DMS53 treated with DMSO at 0.1 percent for 48 hours (cell line): ENCODE results near the gene ATXN2.

Source experiments
- DNase-seq: peaks from one replicate; lab custom pipeline; 2025; ENCODE audit not compliant: unreplicated experiment; lab: John Stamatoyannopoulos, UW

ATXN2 gene

DNA sequence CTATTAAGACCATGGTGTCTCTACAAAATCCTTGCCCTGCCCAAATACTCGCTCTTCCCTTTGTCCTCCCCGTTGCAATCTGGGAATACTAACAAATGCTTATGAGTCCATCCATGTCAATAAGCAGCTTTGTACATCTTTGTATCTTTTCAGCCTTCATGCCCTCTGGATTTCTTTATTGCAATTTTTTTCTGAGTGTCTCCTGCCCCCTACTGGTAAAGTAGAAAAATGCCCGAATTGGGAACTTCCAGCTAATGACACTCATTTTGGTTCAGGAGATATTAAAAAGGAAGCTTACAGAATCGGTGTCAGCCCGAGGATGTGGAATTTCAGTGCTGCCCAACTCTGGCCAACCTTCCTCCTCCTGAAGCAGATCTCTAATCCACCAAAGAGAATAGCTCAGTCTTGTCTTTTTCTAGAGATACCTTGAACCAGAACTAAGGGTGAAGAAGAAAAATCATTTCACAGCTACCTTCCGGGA, 147.4 kb downstream of the ATXN2 start:
- DNase-seq: peak; percentile 52

DNA sequence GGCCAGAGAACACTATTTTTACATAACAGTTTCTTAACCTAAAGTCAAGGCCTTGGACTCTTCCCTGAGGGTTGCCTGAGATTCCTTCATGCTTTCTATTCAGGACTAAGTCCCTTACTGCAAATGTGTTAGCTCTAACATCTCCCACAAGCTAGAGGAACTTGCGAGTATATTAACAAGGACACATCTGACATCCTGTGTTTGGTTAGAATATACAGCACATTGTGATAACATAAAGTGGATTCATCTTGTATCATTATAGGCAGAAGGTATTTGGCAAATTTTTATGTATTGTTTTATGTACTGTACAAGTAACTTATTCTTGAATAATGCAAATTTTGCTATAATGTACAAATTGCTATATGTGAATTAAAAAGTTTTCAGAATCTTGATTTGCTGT, 147.9 kb downstream of the ATXN2 start:
- DNase-seq: no peak

DNA sequence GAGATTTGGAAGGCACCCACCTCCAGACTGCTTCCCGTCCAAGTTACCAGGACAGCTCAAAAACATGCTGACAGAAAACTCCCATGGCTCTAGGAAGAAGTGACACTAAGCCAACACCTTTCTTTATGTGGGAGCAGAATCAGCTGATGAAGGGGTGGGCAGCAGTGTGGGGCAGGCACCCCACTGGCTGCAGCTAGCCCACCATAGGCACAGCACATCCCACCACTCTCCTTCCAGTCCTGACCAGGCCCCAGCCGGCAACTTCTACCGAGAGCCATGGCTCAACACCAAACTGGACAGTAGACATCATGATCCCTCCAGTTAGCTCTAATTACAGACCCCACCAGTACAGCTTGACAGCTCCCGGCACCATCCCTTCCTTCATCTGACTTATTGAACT, 148.4 kb downstream of the ATXN2 start:
- no peak for DNase-seq

DNA sequence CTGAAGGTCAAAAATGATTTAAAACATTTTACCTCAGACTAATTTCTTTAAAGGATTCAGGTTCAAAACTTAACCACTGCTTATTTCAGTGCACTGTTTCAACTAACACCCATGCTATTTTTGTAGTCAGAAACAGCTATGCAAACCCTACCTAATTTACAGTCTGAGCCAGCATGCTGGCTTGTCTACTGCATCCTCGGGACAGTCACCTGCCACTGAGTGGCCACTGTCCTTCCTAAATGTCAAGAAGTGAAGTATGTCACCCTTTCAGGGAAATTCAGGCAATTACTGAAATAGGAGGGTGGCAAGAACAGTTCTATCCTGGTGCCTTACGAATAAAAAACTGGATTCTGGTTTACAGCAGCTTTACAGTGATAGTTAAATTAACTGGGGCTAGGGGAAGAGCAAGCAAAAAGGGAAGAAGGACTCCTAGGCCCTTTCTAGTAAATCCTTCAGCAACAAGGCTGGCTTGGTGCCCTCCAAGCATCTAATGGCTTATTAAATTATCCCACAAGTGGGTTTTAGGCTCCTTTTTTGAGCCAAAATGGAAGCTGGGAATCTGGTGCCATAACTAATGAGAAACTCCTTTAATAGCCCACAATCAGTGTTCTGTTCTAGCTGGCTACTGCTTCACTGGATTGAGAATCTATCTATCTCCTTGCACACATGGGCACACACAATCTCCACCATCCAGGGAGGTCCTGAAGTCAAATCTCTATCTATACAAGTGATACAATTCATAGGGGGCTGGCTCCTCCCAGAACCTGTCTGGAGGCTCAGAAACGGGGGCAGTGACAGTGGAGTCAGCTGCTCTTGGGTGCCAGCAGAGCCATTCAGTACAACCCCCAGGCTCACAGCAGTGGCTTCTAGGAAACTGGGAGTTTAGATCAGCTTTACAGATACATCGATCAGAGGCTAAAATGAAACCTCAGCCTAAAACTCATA, 150.0 kb downstream of the ATXN2 start:
- DNase-seq: no peak

DNA sequence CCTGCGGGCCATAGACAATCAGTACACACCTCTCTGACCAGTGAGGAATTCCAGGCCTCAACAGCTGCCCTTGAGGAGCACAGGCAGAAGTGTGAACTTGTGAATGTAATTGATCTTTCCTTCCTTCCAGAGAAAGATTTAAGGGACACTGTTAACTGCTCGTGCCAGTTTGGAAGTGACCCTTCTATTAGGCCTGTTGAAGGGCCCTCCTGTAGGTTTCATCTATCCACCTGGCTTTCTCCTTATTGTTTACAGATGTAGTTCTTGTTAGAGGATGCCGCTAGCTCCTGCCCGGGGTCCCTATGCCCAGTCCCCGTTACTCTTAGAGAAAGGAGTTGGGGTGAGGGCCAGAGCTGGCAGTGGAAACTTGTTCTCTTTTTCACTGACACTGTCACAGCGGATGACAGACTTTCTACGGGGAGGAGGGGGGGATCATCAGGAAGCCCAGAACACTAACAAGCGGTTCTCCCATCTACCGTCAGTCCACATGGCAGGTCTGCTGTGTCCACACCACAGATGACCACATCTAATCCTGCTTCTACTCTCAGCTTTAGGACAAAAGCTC, 150.8 kb downstream of the ATXN2 start:
- no peak for DNase-seq

DNA sequence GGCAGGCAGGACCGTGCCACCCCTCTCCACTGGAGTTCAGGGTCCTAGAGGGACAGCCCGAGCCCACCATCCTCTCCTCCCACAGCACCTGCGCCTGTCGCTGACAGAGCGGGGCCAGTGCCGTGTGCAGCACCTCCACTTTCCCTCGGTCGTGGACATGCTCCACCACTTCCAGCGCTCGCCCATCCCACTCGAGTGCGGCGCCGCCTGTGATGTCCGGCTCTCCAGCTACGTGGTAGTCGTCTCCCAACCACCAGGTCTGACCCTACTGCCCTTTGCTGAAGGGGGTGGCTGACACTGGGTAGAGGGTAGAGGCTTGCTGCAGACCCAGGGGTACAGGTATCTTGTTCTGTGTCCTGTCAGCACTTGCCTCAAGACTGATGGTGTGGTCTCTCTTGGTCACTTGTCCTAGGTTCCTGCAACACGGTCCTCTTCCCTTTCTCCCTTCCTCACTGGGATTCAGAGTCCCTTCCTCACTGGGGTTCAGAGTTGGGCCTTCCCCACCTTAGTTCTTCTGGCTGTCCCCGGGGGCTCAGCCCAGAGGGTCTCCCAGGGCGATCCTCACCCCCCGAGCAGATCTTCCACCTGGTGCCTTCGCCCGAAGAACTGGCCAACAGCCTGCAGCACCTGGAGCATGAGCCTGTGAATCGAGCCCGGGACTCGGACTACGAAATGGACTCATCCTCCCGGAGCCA, 151.4 kb downstream of the ATXN2 start:
- no peak for DNase-seq

DNA sequence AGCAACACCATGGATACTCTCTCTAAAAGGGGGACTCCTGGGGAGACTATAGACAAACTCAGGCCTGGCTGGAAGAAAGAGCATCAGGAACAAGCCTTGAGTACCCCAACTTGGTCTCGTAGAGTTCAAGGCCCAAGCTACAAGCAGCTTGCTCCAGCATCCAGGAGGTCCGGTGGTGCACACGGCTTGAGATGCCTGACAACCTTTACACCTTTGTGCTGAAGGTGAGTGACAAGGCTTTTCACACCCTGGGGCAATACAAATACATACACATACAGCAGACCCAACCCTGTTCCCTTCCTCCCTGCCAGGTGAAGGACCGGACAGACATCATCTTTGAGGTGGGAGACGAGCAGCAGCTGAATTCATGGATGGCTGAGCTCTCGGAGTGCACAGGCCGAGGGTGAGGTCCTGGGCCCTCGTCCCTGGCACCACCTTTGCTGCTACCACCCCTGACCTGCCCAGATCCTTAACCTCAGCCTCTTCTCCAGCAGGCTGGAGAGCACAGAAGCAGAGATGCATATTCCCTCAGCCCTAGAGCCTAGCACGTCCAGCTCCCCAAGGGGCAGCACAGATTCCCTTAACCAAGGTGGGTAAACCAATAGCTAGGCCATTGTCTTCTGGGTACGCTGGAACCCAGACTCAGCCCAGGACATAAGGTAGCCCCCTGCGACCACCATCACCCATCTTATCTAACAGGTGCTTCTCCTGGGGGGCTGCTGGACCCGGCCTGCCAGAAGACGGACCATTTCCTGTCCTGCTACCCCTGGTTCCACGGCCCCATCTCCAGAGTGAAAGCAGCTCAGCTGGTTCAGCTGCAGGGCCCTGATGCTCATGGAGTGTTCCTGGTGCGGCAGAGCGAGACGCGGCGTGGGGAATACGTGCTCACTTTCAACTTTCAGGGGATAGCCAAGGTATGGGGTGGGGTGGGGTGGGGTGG, 152.2 kb downstream of the ATXN2 start:
- DNase-seq: no peak

DNA sequence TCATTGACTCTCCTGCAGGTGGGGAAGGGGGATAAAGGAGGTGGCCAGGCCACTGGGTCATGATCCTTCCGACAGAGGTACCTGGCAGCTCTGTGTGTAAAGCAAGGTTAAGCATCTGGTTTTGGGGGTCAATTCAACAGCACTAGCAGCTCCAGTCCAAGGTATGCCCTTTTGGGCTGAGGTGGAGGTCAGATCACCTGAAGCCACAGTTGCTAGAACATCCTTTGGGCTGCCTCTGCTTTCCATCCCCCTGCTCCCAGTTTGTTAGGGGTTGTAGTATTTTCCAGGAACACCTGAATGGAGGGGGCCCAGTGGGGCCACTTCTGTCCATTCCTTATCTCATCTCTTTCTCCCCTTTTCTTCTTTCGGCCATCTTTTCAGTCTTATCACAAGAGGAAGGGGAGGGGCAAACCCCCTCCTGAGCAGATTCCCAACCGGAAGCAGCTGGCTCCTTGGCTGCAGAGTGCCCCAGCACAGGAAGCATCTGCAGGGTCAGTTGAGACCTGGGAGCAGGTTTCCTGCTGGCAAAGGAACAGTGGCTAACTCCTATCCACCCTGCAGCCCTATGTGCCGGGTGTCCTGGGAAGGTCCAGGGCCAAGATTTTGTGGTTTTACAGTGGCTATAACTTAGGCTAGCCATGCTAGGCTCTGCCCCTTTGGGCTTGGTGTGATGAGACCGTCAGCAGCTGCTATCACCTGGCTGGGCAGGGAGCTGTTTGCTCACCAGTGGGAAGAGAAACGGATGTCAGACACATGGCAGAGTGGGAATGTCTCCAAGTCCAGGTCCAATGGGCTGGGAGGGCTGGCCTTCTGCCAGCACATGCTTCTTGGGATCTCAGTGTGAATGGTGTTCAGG, 153.2 kb downstream of the ATXN2 start:
- no peak for DNase-seq

DNA sequence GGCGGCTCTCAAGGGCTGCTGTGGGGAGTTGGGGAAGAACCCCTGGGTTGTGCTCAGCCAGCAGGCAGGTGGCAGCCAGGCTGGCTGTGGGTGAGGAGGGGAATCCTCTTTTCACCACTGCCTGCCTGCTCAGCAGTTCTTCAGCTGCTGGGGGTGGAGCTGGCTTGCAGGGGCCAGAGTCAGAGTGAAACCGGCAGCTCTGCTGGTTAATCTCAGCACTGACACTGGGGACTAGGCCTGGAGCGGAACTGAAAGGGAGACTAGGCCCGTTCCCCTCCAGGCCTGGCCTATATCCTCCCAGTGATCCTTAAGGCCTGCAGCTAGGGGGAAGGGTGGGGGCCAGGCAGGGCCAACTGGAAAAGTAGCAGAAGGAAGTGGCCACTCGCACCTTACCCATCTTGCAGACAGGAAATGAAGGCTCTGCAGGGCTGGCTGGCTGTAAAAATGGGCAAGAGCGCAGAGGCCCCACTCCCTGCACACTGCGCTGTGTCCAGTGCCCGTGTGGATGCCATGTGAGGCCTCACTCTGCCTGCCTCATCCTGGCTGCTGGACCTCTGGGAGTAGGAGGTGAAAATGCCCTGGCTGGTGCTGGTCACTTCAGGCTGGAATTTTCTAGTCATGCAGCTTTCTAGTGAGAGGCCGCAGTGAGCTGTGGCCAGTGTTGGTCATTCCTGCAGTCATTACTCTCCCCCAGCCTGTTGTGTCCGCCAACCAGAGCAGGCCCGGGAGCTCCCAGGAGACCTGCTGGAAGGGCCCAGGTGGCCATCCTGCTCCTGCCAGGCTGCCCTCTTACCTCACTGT, 154.0 kb downstream of the ATXN2 start:
- DNase-seq: no peak

DNA sequence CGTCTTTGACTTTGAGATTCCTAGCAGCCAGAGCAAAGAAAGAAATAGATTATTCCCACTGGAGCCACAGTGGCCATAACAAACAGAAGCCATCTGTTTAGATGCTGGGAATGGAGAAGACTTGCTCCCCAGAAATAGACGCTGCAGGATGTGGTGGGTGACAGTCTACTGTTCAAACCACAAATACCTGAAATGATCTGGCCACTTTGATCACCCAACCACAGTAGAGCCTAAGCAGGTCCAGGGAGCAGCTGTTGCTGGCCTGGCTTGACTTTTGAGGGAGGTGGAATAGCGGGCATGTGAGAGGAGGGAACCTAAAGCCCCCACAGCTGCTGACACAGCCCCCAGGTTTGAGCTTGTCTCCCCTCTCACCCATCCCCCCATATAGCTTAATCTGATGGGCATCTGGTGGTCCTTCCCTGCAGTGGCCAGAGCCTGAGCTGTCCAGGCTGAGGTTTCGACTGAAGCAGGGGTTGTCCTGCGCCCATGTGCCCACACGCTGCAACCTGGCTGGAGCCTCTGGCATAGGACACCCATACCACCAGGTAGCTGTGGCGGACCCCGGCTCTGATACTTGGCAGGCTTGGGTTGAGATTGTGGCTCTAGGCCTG, 154.7 kb downstream of the ATXN2 start:
- no peak for DNase-seq

DNA sequence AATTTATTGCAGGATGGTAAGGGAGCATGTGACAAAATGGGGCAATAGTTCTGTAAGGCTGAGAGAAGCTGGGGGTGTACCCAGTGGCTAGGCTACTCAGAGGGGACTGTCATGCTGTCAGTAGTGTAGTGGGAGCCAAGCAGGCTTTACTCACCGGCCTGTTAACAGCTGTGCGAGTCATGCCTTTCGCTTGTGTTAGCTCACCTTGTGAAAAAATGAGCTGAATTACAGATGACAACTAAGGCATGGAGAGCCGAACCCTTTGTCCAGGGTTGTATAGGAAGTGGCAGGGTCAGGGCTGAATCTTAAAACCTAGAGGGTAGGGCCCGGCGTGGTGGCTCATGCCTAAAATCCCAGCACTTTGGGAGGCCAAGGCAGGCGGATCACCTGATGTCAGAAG, 155.5 kb downstream of the ATXN2 start:
- DNase-seq: no peak

DNA sequence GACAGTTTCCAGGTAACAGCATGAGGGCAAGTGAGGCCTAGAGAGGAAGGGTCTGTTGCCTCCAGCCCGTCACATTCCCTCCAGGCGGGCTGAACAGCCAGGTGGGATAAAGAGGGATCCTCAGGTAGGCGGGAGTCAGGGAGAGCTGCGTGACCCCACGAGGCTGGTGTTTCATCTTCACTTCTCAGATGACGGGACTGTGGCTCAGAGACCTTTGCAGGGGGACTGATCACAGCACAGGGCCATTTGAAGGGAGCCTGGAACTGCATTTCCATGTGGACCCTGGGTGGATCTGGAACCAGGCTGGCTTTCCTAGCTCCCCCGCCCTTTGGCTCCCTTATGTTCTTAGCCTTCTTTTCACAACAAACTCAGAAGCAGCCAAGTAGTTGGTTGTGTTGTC, 156.0 kb downstream of the ATXN2 start:
- no peak for DNase-seq

DNA sequence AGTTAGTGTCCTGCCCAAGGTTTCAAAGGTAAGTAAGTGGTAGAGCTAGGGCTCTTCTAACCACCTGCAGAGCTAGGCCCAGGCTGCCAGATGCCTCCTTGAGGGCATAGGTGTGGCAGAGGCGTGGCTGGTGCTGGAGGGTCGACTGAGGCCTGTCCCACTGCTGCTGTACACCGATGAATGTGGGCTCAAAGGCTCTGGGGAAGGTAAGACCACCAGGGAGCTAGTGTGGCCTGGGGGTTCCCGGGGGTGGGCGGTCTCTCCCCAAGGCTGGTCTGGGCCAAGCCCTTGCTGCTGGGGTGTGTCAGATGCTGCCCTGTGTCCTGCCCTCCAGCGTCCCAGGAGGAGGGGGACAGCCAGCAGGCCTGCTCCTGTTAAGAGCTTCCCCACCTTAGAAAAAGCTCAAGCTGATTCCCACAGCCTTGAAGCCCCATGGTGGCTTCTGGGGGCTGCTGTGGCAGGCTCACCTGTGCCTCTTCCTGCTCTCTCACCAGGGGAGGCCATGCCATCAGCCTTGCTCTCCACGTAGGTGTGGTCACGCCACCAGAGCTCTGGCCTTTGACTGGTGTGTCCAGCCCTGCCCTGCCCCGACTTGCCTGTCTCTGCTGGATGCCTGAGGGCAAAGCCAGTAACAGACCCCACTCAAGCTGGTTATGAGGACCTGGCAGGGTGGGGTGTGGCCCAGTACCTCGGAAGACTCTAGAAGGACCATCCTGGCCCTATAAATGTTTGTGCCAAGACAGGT, 156.6 kb downstream of the ATXN2 start:
- no peak for DNase-seq

DNA sequence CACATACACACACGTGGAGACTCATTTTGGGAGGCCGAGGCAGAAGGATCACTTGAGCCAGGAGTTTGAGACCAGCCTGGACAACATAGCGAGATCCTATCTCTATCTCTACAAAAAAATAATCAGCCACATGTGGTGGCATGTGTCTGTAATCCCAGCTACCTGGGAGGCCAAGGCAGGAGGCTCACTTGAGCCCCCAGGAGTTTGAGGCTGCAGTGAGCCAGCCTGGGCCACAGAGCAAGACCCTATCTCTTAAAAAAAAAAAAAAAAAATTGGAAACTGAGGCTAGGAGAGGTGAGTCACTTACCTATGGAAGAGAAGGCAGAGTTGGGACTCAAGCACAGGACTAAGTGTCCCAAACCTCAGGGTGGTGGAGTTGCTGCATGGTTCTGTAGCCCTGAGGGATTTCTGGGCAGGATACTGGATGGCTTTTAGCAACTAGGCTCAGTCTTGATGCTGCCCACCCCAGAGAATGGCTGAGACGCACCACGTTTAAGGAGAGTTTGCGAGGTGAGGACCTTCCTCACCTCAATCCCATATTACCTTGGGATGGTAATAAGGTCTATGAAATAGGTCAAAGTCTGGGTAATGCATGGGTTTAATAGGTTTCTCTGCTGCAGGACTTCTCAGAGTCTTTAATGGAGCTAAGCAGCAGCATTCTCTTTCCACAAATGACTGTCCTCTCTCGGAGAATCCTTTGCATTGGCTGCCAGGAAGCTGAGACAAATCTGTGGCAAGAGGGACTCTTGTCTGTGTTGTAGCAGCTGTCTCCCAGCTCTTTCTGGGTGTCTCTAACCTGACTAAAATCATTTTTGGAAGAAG, 157.8 kb downstream of the ATXN2 start:
- no peak for DNase-seq

DNA sequence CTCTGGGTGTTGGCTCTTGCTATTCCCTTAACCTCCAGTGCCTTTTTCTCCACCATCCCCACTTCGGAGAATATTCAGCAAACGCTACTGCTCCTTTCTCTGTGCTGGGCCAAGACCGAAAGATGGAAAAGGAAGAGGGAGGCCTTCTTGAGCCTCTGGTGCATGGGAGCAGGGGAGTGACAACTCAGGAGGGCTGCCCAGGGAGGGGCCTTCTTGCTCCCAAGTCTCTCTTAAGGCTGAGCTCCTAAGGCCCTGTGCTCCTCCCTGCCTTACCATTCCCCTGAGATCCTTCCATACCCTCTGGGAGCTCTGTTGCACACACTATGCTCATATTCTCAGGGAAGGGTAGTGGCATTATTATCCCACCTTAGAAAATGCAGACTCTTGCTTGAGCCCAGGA, 158.5 kb downstream of the ATXN2 start:
- no peak for DNase-seq

DNA sequence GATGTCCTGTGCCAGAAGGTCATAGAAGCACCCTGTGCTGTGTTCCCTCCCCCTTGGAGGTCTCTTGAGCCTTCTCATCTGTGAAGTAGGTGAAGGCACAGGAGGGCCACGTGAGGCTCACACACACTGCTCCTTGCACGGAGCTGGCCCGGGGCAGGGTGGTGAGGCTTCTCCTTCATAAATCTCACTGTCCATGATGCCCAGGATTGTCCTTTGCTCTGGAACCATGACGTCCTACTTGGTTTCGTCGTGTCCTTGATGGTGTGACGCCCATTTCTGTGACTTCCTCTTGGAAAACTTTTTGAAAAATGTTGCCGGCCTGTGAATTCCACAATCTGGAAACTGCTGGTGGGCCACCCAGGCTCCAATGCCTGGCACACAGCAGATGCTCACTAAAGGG, 159.0 kb downstream of the ATXN2 start:
- no peak for DNase-seq

DNA sequence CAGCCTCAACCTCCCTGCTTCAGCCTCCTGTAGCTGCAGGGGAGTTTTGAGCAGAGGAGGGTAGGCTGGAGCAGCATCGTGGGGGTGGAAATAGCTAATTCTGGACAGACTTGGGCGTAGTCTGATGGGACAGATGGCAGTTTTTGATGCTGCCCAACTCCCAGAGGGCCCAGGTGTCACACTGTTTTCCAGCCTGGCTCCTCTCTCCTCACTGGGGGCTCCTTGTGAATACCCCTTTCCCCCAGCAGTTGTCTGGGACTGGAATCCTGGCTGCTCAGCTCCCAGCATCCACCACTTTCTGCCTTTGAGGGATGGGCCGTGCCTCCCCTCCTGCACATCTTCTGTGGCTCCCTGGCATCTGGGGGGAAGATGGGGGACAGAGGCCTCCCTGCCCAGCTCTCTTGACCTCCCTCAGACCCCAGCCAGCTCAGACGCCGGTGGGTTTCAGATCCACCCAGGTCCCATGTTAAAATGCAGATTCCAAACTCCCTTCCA, 159.4 kb downstream of the ATXN2 start:
- no peak for DNase-seq
